ENCODE results near the gene RC3H1.
"Not testable (repeated sequence)": the region's sequence is repeated elsewhere in the genome, so short reads cannot be mapped to it uniquely, and the experiment has no call there.

The RC3H1 gene

GRCh38 chr1:173934440-173934839 lies 87.7 kb downstream of the RC3H1 start:
- DNase-seq: no peak

- DNase-seq: not testable (repeated sequence)
Measured at GRCh38 chr1:173930541-173930940, 91.6 kb downstream of the RC3H1 start.

- no peak for DNase-seq
Measured at GRCh38 chr1:173925306-173926242, 96.6 kb downstream of the RC3H1 start.

- no peak for DNase-seq
Measured at GRCh38 chr1:173920861-173921260, 101.3 kb downstream of the RC3H1 start.

- no peak for DNase-seq
Measured at GRCh38 chr1:173917635-173918493, 104.3 kb downstream of the RC3H1 start.

- DNase-seq: no peak
Measured at GRCh38 chr1:173917149-173917548, 105.0 kb downstream of the RC3H1 start, which contains the start of gene SERPINC1. TSS of gene SERPINC1 (minus strand) at chr1:173917327. CDS start at chr1:173917259, 68 bp downstream.

- DNase-seq: no peak
Measured at GRCh38 chr1:173916667-173917066, 105.5 kb downstream of the RC3H1 start.

- DNase-seq: no peak
Measured at GRCh38 chr1:173915596-173915995, 106.6 kb downstream of the RC3H1 start.

GRCh38 chr1:173914366-173914871 lies 107.7 kb downstream of the RC3H1 start:
- DNase-seq: no peak

GRCh38 chr1:173913111-173913510 lies 109.0 kb downstream of the RC3H1 start:
- DNase-seq: no peak

GRCh38 chr1:173903827-173904531 lies 118.2 kb downstream of the RC3H1 start:
- no peak for DNase-seq

GRCh38 chr1:173900992-173901391 lies 121.2 kb downstream of the RC3H1 start:
- DNase-seq: no peak

GRCh38 chr1:173900427-173900826 lies 121.7 kb downstream of the RC3H1 start:
- no peak for DNase-seq

- DNase-seq: no peak
Measured at GRCh38 chr1:173894189-173894588, 128.0 kb downstream of the RC3H1 start.

GRCh38 chr1:173893611-173894010 lies 128.5 kb downstream of the RC3H1 start:
- DNase-seq: no peak

- no peak for DNase-seq
Measured at GRCh38 chr1:173889885-173890284, 132.3 kb downstream of the RC3H1 start.

- DNase-seq: no peak
Measured at GRCh38 chr1:173888749-173889148, 133.4 kb downstream of the RC3H1 start.

GRCh38 chr1:173887627-173888026 lies 134.5 kb downstream of the RC3H1 start:
- no peak for DNase-seq

GRCh38 chr1:173886746-173887611 lies 135.2 kb downstream of the RC3H1 start:
- no peak for DNase-seq

GRCh38 chr1:173884701-173885100 lies 137.5 kb downstream of the RC3H1 start:
- no peak for DNase-seq
